ENCODE results near the gene MIPOL1. TPM values are rescaled to one million over a fixed set of nuclear protein-coding genes. Genes with fewer than 3 reads are reported as not detected.

The MIPOL1 gene
- total and polyA plus RNA-seq, 2 of the 13 experiments (the other 11 are each of a cell fraction or from before 2014, with no cell fraction given): 8.6 to 34.2 TPM

GRCh38 chr14:37600880-37601741, 403.4 kb downstream of the MIPOL1 start (continued):
- TF ChIP-seq ATF2 (CRISPR knock-in tag; IDR thresholded peaks at IDR 0.05): no peak
- TF ChIP-seq ZNF619 (CRISPR knock-in tag; IDR thresholded peaks at IDR 0.05): 0 out of 2 replicates have a peak, but pooled peaks have one; percentile 23
- 0 out of 2 replicates have a peak, but pooled peaks have one; percentile 35 for TF ChIP-seq ZNF318 (CRISPR knock-in tag; IDR thresholded peaks at IDR 0.05)
- no peak for TF ChIP-seq TOE1 (CRISPR knock-in tag; IDR thresholded peaks at IDR 0.05)
- peak; percentile 16; the same call in 1 of the 2 replicates for TF ChIP-seq KMT2A (CRISPR knock-in tag; IDR thresholded peaks at IDR 0.05)
- no peak for TF ChIP-seq MED1 (CRISPR knock-in tag; IDR thresholded peaks at IDR 0.05)
- TF ChIP-seq ERF (CRISPR knock-in tag; IDR thresholded peaks at IDR 0.05): peak; percentile 32; the same call in 1 of the 2 replicates
- peak; percentile 27; the same call in 1 of the 2 replicates for TF ChIP-seq RAD21 (CRISPR knock-in tag; IDR thresholded peaks at IDR 0.05)
- 0 out of 2 replicates have a peak, but pooled peaks have one; percentile 27 for TF ChIP-seq ARID5B (CRISPR knock-in tag; IDR thresholded peaks at IDR 0.05)
- 0 out of 2 replicates have a peak, but pooled peaks have one; percentile 11 for TF ChIP-seq ELF3 (CRISPR knock-in tag; IDR thresholded peaks at IDR 0.05)
